Coronary artery (tissue), 2 donors: ENCODE results near the gene IMPDH1.

ENCODE experiments used
- DNase-seq: peaks from one replicate; pipeline ENCODE4 v3.0.0-alpha.2; 2017; ENCODE audit warnings: low spot score
- H3K27ac ChIP-seq, 2 donors: fragments of 200-600 bp; sonication (generic); one replicate each; pipeline ENCODE4 v1.5.1; 2016 to 2019
- H3K4me3 ChIP-seq: fragments of 200-600 bp; sonication (generic); 2 replicates; pipeline ENCODE4 v1.5.1; 2016; ENCODE audit warnings: mild to moderate bottlenecking, moderate library complexity
- TF ChIP-seq, protein P1 (sequence below): fragments of 200-600 bp; sonication (generic); IDR thresholded peaks from one replicate; pipeline ENCODE4 v1.5.1; 2019; ENCODE audit warnings: antibody characterized with exemption

Gene IMPDH1

DNA sequence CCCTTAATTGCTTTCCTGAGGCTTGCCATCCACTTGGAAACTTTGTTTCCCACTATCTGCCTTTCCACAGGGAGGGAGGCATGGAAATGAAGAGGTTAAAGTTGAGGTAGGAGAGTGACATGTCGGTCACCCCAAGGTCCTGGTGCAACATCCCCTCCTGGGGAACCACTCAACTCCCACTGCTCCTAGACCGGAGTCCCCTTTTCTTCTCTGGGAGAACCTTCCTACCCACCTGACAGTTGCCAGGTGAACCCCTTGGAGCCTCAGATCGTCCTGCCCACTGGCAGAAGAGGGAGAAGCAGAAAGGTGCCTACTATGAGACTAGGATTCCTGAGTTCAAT, 21.7 kb downstream of the IMPDH1 start:
- Histone ChIP-seq H3K27ac (no peak overlapping the region), H3K4me3 (no peak overlapping the region)
- DNase-seq, result no peak
- TF ChIP-seq, protein P1, sequence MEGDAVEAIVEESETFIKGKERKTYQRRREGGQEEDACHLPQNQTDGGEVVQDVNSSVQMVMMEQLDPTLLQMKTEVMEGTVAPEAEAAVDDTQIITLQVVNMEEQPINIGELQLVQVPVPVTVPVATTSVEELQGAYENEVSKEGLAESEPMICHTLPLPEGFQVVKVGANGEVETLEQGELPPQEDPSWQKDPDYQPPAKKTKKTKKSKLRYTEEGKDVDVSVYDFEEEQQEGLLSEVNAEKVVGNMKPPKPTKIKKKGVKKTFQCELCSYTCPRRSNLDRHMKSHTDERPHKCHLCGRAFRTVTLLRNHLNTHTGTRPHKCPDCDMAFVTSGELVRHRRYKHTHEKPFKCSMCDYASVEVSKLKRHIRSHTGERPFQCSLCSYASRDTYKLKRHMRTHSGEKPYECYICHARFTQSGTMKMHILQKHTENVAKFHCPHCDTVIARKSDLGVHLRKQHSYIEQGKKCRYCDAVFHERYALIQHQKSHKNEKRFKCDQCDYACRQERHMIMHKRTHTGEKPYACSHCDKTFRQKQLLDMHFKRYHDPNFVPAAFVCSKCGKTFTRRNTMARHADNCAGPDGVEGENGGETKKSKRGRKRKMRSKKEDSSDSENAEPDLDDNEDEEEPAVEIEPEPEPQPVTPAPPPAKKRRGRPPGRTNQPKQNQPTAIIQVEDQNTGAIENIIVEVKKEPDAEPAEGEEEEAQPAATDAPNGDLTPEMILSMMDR, result no peak

DNA sequence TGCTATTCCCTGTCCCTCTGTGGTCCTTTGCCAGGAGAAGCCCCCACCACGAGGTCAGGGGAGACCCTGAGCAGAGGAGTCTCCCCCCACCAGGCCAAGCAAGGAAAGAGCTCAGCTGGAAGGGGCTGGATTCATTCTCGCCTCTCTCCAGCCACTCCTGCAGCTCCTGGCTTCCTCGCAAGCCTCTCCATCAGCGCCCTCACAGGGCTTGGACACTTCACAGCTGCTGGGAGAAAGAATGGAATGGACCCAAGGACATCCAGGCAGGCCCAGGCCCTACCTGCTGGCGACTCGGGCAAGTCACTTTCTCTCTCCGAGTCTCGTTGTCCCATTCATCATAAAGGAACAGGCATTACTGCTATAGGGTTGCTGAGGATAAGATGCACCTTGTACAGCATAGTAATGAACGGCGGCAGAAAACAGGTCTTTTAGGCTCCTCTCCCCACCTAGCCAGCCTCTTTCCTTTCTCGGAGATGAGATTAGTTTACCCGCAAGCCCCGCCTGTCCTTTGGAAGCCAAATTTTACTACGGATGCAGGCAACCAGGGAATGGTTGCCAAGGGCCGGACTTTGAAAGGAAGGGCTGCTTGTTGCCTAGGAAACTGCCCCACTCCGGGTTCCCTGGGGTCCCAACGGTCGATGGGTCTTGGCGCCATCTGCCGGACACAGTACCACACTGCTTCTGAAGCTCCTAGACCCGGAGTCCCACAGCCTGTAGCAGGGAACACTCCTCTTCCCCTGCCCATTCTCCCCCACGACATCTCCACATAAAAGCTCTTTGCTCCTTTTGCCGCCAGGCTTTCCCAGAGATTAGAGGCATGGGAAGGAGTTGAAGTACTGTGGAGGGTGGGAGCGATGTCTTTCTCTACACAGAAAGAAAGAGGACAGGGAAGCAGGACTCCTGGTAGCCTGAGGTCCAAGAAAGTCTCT, 22.3 kb downstream of the IMPDH1 start:
- peak overlapping the region; percentile 44 for H3K4me3 ChIP-seq
- peak overlapping the region in 1 of 2 donors; percentile 25 for H3K27ac ChIP-seq
- TF ChIP-seq, protein P1, result peak; percentile 83
- peak; percentile 87 for DNase-seq

DNA sequence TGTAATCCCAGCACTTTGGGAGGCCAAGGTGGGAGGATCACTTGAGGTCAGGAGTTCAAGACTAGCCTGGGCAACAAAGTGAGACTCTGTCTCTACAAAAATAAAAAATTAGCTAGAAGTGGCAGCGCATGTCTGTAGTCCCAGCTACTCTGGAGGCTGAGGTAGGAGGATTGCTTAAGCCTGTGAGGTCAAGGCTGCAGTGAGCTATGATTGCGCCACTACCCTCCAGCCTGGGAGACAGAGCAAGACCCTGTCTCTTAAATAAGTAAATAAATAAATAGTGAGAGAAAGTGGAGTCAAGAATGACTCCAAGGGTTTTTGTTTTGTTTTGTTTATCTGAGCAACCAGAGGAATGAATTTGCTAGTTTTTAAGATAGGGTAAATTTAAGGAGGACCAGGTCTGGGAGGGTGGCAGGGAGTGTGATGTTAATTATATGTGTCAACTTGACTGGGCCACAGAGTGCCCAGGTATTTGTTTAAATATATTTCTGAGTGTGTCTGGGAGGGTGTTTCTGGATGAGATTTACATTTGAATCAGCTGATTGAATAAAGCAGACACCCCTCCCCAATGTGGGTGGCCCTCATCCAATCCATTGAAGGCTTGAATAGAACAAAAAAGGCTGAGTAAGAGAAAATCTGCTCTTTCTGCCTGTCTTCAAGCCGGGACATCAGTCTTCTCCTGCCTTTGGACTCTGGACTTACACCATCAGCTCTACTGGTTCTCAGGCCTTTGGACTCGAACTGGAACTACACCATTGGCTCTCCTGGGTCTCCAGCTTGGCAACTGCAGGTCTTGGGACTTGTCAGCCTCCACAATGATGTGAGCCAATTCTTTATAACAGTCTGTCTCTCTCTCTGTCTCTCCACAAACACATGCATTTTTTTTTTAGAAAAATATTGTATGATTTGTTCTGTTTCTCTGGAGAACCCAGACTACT, 23.5 kb downstream of the IMPDH1 start:
- Histone ChIP-seq H3K27ac (no peak overlapping the region), H3K4me3 (no peak overlapping the region)
- TF ChIP-seq, protein P1, result no peak
- no peak for DNase-seq

DNA sequence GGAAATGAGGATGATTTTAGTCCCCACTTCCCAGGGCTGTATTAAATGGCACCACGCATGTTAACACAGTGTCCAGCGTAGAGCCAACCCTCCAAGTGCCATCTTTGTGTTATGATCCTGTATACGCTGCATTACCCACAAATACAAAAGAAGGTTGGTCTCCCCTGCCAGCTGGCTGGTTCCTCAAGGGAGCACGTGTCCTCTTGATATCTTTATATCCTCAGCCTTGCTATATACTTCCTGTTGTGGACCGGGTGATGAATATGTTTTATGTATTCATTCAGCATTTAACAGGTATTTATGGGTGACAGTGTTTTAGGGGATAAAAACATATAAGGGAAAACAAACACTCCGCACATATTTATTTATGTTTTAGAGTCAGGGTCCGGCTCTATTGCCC, 25.1 kb downstream of the IMPDH1 start:
- TF ChIP-seq, protein P1, result no peak
- no peak overlapping the region for H3K27ac ChIP-seq
- no peak overlapping the region for H3K4me3 ChIP-seq
- DNase-seq, result no peak

DNA sequence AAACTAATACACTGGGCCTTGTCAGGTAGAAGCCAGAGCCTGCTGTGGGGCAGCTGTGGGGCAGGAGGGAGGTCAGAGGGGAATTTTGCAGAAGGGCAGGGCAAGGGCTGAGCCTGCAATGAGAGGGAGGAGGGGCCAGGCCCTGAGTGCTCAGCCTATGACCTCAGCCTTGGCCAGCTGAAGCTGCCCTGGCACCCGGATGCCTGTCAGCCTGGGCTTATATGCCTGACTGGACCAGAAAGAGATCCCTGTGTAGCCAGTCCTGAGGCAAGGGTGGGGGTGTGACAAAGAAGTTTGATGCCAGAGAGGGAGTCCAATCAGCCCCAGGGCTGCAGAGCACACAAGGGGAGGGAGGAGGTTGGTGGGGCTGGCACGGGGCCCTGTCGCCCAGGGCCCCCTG, 26.0 kb downstream of the IMPDH1 start:
- Histone ChIP-seq H3K4me3 (no peak overlapping the region), H3K27ac (no peak overlapping the region)
- TF ChIP-seq, protein P1, result no peak
- DNase-seq, result no peak

DNA sequence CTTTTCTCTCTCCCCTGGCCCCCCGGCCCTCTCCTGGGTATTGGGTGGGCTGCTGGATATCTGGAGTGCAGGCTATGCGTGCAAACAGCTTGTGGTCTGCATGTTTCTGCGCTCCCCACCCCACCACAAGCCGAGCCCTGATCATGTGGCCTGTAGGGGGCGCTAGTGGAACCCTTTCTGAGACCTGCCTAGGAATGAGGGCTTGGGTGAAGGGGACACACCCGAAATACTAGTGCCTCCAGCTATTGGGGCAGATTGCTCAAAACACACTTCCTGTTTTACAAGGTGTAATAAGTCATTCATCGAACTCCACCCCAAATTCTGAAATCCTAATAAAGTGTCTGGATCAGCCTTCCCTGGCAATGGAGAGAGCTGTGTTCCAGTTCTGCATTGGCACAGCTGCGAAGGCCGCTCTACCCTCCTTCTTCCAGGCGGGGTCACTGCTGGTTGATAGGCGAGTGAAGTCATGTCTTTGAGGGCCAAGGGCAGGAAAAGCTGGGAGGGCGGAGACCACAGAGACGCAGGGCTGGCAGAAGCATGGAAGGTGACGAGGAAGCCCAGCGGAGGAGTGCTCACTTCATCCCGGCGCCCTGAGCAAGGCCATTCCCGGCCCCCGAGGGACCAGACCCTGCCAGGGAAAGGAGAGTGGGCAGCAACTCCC, 28.5 kb downstream of the IMPDH1 start:
- DNase-seq, result peak; percentile 77
- Histone ChIP-seq H3K27ac (no peak overlapping the region), H3K4me3 (no peak overlapping the region)
- TF ChIP-seq, protein P1, result no peak
